ENCODE data around the gene RAB26. TPM values are rescaled to one million over a fixed set of nuclear protein-coding genes. Genes with fewer than 3 reads are reported as not detected.

The RAB26 gene
- total RNA-seq, 1 donor from 2014 or later = not detected

DNA sequence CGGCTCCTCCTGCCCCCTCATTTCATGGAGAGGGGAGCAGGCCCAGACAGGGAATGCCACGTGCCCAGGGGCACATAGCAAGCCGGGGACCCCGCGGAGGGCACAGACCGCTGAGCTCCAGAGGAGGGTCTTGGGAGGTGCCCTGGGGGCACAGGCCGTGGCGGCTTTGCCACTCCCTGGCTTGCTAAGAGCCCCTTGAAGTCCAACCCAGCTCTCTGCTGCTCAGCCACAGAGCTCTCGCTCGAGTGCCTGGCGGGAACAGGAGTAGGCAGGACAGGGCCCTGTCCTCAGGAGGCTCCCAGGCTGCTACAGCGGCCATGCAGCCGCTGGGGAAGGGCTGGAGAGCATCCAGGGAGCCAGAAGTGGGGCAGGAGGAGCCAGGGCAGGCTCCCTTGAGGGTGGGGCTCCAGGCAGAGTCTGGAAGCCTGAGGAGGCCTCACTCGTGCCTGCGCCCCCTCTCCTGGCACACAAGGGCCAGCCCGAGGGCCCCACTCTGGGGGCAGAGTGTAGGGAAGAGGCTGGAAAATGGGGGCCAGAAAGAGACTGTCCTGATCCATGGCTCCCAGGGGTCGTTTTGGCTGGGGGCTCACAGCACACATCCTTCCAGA is 4.4 kb upstream of the RAB26 start:
- no peak for DNase-seq

GRCh38 chr16:2145843-2146242 is 2.6 kb upstream of the RAB26 start:
- DNase-seq = no peak

- DNase-seq = no peak
Measured at GRCh38 chr16:2147378-2147777, 1.0 kb upstream of the RAB26 start.

DNA sequence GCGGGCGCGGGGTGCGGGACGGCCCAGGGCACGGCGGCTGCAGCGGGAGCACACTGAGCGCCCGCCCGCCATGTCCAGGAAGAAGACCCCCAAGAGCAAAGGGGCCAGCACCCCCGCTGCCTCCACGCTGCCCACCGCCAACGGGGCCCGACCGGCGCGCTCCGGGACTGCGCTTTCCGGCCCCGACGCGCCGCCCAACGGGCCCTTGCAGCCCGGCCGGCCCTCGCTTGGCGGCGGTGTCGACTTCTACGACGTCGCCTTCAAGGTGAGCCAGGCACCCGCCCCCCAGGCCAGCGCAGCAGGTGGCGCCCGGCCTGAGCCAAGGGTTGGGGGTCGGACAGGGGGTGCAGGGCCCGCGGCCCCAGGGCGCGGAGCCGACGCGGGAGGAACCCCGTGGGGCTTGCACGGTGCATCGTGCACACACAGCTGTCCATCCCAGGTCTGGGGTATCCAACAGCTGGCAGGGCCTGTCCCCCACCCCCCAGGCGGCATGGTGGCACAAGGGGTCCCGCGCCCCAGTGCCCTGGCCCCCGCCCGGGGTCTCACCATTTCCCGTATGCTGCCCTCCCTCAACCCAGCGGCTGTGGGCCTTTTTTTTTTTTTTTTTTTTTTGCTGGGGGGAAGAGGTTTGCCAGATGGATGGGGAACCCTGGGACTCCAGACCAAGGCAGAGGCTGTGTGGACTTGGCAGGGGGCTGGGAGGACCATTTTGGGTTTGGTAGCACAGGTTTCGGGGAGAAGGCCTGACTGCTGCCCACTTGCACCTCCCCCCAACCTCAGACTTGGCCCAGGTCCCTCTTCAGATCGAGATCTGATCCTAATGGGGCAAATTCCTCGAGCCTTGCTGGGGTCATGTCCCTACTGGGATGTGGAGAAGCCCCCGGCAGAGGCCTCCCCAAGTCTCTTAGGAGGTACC is 547 bp downstream of the RAB26 start:
- no peak for DNase-seq

GRCh38 chr16:2149630-2150417 is 1.4 kb downstream of the RAB26 start:
- no peak for DNase-seq

GRCh38 chr16:2150418-2151187 is 2.2 kb downstream of the RAB26 start:
- DNase-seq = peak; percentile 69

DNA sequence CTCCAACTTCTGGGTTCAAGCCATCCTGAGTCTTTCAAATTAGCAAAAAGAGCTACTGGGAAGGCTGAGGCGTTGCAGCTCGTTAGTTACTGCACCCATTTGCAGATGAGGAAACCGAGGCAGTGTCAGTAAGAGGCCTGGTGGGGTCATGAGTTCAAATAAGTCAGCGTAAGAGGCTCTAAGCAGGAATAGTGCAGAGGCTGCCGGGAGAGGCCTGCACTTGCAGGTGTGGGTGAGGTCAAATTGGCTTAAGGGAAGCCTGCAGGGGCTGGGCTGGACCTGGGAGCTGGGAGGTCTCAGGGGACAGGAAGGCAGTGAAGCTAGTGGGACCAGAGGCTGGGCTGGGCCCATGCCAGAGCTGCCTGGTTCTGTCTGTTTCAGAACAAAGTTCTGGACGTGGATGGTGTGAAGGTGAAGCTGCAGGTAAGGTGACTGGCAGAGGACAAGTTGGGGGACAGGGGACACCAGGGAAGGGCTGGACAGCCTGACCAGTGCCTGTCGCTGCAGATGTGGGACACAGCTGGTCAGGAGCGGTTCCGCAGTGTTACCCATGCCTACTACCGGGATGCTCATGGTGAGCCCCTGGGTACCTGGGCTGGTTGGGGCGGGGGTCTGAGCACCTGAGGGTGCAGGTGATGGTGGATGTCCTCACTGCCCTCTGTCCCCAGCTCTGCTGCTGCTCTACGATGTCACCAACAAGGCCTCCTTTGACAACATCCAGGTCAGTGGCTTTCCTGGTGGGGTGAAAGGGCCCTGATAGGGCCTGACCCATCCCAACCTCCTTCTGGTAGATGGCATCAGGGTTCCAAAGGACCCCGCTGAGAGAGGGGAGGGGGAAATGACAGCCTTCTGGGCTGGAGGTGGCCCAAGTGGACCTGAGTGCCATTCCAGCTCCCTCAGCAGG is 3.0 kb downstream of the RAB26 start:
- no peak for DNase-seq

GRCh38 chr16:2152695-2153506 is 4.5 kb downstream of the RAB26 start:
- no peak for DNase-seq

DNA sequence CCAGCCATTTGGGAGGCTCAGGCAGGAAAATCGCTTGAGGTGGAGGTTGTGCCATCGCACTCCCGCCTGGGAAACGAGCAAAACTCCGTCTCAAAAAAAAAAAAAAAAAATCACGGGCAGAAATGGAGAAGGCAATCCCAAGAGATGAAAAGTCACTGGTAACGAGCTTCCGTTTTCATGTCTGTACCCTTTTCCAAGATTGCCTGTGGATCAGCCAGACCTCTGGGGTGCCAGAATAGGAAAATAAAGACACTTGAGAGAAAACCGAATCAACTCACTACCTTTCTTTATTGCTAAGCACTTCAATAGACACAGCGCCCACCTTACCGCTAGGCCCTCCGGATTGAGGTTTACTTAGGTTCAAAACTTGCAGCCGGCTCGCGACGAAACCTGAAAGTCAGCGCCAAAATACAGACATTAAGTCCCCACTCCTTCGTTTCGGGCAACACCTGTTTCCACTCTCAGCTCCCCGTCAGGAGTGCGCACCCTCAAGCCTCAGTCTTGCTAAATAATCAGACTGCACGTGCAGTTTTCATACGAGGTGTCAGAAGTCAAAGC is 6.2 kb downstream of the RAB26 start:
- DNase-seq = peak; percentile 38

DNA sequence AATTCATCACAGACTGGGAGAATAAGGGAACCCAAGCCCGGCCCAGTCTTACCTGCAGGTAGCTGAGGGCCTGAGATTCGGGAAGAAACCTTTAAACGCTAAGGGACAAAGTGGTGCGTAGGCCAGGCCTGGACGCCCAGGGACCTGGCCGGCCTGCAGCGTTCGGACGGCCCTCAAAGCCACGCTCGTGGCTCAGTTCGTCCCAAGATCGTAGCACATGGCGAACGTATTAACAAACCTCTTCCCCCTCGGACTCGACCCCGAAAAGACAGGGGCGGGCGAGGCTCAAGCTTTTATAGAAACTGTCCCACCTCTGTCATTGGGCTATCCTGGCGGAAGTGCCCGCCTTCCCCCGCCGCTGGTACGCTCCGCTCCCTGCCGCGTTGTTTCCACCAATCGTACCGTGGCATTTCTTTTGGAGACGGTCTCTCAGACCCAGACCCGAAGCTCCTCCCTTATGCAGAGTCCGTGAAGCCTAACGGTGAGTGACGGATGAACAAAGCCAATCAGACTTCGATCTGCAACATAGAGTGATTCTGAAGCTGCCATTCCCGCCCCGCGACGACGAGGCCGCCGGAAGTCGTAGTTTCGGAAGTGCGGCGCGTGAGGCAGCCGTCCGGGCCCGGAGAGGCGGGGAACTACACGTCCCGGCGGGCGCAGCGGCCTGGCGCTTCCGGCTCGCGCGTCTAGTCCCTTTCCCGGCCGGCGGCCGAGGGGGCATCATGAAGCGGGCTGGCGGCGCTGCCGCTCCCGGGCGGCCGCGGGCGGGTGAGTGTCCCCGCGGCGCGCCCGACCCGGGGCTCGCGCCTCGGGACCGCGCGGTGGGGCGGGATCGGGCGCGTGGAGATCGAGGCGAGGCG is 6.9 kb downstream of the RAB26 start, which contains the start of gene TRAF7:
Gene TRAF7, plus strand, starts transcription at position 692 of the 860 bp plus-strand sequence. CDS start 8,139 bp downstream, outside the sequence.
- DNase-seq = peak; percentile 100

DNA sequence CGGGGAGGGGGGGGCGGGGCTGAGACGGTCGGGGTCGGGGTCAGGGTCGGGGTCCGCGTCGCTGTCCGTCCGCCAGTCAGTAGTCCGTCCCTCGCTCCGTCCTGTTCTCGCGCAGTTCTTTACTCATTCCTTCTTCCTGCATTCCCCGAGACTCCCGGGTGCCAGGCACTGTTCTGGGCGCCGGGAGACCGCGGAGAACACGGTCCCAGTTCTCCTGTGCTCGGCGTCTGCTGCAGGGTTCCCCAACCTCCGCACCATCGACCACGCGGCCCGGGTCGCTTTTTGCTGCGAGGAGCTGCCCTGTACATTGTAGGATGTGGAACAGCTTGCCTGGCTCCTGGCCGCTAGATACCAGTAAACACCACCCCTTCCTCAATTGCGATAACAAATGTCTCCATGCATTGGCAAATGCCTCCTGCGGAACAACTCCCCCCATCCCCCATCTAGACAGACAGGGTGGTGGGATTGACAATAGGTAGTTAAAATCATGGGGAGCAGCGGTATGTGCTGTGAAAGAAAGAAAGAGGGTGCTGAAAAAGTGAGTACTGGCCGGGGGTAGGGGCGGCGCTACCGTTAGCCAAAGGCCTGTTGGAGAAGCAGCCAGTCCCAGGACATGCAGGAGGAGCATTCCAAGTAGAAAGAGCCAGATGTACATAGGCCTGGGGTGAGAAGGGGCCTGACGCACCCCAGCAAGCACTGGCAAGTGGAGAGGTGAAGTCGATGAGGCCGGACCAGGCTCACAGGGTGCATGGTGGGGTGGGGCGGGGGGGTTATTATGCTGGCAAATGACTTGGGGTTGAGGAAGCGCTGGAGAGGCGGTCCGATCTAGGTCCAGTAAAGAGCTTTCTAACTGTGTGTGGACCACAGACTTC is 7.8 kb downstream of the RAB26 start:
- peak; percentile 63 for DNase-seq

DNA sequence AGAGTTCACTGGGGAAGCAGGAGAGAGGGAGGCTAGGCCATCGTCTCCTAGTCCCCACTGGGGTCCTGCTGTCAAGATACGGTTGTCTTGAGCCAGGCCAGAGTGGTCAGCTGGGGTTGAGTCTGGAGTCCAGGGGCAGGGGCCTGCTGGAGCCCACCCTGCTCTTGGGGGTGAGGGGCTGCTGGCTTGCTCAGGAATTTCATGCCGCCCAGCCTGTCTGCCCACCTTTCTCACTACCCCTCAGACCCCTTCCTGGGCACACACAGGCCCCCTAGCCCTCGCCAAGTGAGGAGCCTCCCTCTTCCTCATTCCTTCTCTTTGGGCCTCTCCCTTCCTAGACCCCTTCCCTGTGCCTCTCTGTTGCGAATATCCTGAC is 8.4 kb downstream of the RAB26 start:
- no peak for DNase-seq

DNA sequence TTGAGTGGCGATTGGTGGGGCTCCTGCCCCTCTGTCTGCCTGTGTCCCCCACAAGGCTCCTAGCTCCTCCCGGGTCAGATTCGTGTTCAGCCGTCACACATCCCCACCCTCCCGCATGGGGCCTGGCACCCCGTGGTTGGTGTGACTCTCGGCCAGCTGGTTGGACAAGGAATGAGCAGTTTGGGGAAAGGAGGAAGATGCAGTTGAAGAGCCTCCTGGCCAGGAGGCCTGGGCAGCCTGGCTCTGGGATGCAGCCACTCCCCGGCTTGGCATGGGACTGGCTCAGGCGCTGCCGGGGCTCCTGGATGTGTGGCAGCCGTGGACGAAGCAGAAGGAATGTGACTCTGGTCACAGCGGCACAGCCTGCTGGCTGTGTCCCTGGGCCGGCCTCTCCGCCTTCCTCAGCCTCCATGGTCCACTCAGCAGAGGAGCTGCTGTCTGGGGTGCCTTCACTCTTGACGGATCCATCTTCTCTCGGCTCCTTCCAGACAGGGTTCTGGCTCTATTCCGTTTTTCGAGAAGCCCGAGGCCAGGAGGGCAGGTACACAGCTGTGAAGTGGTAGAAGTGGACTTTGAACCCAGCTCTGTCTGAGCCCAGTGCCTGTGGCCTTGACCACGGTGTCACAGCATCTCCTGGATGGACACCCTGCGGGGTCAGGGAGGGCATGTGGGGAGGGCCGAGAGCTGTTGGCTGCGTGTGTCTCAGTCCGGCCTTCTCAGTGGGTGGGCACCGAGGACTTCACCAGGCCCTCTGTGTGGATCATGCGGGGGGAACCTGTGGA is 9.2 kb downstream of the RAB26 start:
- DNase-seq = no peak

- DNase-seq = no peak
Measured at GRCh38 chr16:2158262-2158638, 9.8 kb downstream of the RAB26 start.

DNA sequence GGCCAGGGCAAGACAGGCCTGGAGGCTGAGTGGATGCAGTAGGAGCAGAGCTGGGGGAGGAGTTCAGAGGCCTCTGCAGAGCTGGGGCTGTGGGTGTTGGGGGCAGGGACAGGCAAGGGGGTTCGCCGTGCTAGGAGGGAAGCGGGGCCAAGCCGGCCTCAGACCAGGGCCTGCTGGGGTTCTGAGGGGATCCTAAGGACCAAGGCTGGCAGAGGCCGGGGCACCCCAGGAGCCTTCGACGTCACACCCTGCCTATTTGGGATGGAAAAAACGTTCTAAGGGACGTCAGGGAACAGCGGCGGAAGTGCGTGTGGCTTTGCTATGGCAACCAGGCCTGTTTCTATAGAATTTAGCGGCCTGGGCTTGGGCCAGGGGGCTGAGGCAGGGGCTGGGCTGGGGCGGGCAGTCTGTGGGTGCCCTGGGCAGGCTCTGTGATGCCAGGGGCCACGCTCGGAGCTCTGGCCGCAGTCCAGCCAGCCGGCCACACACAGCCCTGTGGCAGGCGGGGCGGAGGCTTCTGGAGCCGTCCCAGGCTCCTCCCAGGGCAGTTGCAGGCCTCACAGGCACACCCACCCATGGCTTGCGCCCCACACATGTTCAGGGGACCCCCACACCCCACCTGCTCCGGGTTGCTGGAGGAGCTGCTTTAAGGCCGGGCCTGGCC is 10.9 kb downstream of the RAB26 start:
- peak; percentile 84 for DNase-seq

DNA sequence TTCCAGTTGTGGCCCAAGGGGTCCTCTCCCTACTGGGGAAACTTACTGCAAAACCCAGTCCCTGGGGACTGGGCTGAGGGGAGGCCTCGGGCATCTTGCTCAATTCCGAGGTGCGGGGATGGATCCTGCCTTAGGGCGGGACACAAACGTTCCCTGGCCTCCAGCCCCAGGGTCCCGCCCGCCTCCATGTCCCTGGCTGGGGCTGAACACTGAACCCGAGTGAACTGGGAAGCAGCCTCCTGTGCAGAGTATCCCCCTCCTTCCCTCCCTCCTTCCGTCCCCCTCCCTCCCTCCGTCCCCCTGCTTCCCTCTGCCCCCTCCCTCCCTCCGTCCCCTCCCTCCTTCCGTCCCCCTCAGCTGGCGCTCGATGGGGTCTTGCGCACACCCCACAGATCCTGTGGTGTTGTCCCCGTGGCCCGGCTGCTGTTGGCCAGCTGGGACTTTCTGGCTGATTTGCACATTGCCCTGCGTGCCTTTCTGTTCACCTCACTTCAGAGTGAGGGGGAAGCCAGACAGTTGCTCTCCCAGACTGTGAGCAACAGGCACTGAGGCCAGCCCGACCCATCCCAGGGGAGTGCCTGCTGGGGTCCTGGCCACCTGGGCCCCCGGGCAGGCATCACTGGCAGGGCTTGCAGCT is 12.6 kb downstream of the RAB26 start:
- peak; percentile 64 for DNase-seq
